K562 (cell line): ENCODE measurements around the gene DDRGK1. TPM values are rescaled to one million over a fixed set of nuclear protein-coding genes. Genes with fewer than 3 reads are reported as not detected.

ENCODE experiments used
- ATAC-seq: fragments of 200-7000 bp; cut with Tn5 transposase; 3 replicates; pipeline ENCODE4 v1.9.1; 2020; ENCODE audit warnings: moderate library complexity
- BruUV-seq: library from RNA; stranded (reverse); fragments of 400-500 nt; replicated peaks from 2 replicates; lab custom pipeline; 2021; lab: Mats Ljungman, UMichigan
- CTCF ChIA-PET: fragments of 300-600 bp; formaldehyde crosslinking; extraction: SDS; loops from one replicate; lab custom pipeline; 2021; ENCODE audit warnings: low intra/inter-chr PET ratio; lab: Yijun Ruan, JAX
- POLR2A ChIA-PET: fragments of 300-600, 350-650 bp; sonication (Branson Sonifier 250); formaldehyde crosslinking; extraction: SDS; loops from one replicate; lab custom pipeline; 2021; ENCODE audit warnings: antibody characterized with exemption, inconsistent platforms; lab: Yijun Ruan, JAX
- DNase-seq, 4 experiments: peaks; one replicate each; pipeline versions ENCODE4 v3.0.0 to v3.0.0-alpha.2; 2011 to 2018; ENCODE audit warnings: low spot score in 3 of 4, mixed read lengths in 3 of 4; ENCODE audit errors: extremely low read depth in 1 of 4
- FAIRE-seq: peaks from 2 replicates; lab custom pipeline; 2011; peaks lifted over from hg19 to GRCh38; lab: Jason Lieb, UNC
- H2AFZ ChIP-seq: 2 replicates; pipeline ENCODE4 v1.6.0; 2011; ENCODE audit warnings: low read depth, low read length, control low read depth, inconsistent platforms
- H3K27ac ChIP-seq: fragments of 200-600 bp; 3 replicates; pipeline ENCODE4 v1.8.0; 2011; ENCODE audit warnings: low read depth, mild to moderate bottlenecking, control low read depth, inconsistent platforms, low read length, moderate library complexity, mixed read lengths; ENCODE audit errors: extremely low read depth
- H3K27me3 ChIP-seq, 2 experiments: fragments of 300-600 bp in 1 of 2; 2 replicates in 1 of 2; 3 replicates in 1 of 2; pipeline versions ENCODE4 v1.6.0 to v1.8.0; 2011; ENCODE audit warnings: inconsistent platforms in 2 of 2, low read length in 2 of 2, mild to moderate bottlenecking in 1 of 2, mixed read lengths in 1 of 2, moderate library complexity in 1 of 2; ENCODE audit not compliant: control insufficient read depth in 2 of 2, insufficient read depth in 2 of 2
- H3K36me3 ChIP-seq: fragments of 300-600 bp; 3 replicates; pipeline ENCODE4 v1.8.0; 2011; ENCODE audit warnings: mild to moderate bottlenecking, low read length, inconsistent platforms; ENCODE audit not compliant: control insufficient read depth, insufficient read depth
- H3K4me1 ChIP-seq, 2 experiments: fragments of 200-600 bp in 1 of 2; replicated peaks in 1 of 2; 2 replicates in 1 of 2; 3 replicates in 1 of 2; pipeline versions ENCODE4 v1.5.1 to v1.8.0; 2011; ENCODE audit warnings: inconsistent platforms in 2 of 2, low read length in 2 of 2, mild to moderate bottlenecking in 1 of 2, mixed read lengths in 1 of 2, moderate library complexity in 1 of 2; ENCODE audit not compliant: control insufficient read depth in 2 of 2, insufficient read depth in 2 of 2
- H3K4me2 ChIP-seq: 2 replicates; pipeline ENCODE4 v1.6.1; 2011; ENCODE audit warnings: low read length, control low read depth, inconsistent platforms, mixed read lengths; ENCODE audit not compliant: insufficient read depth
- H3K4me3 ChIP-seq: fragments of 200-600 bp; sonication (generic), shearing (Covaris generic); 2 replicates; pipeline ENCODE4 v1.5.1; 2016; ENCODE audit warnings: control low read depth, inconsistent platforms
- H3K79me2 ChIP-seq: fragments of 200-600 bp; 3 replicates; pipeline ENCODE4 v1.8.0; 2011; ENCODE audit warnings: low read length, inconsistent platforms; ENCODE audit not compliant: control insufficient read depth, insufficient read depth
- H3K9ac ChIP-seq, 2 experiments: 2 replicates each; pipeline versions ENCODE4 v1.6.0 to v1.6.1; 2011; ENCODE audit warnings: low read depth in 2 of 2, low read length in 2 of 2, control low read depth in 1 of 2, inconsistent platforms in 1 of 2, mild to moderate bottlenecking in 1 of 2, mixed read lengths in 1 of 2; ENCODE audit not compliant: insufficient read depth in 1 of 2
- H3K9me1 ChIP-seq: one replicate; pipeline ENCODE4 v1.6.0; 2011; ENCODE audit warnings: inconsistent platforms, mild to moderate bottlenecking, low read length, moderate library complexity; ENCODE audit not compliant: control insufficient read depth, insufficient read depth
- H3K9me3 ChIP-seq: replicated peaks from 2 replicates; pipeline ENCODE4 v1.5.1; 2011; ENCODE audit warnings: low read depth, low read length, inconsistent platforms; ENCODE audit not compliant: control insufficient read depth, insufficient read depth
- H4K20me1 ChIP-seq: replicated peaks from 2 replicates; pipeline ENCODE4 v1.6.1; 2011; ENCODE audit warnings: low read length, inconsistent platforms, mixed read lengths; ENCODE audit not compliant: control insufficient read depth, insufficient read depth
- CBX5 ChIP-seq: IDR thresholded peaks from 2 replicates; pipeline ENCODE4 v1.6.1; 2014; ENCODE audit warnings: low read depth, borderline replicate concordance
- DNMT1 ChIP-seq: fragments of 450-650 bp; IDR thresholded peaks from 2 replicates; pipeline ENCODE4 v1.6.1; 2016; ENCODE audit warnings: antibody characterized with exemption, mild to moderate bottlenecking
- E2F6 ChIP-seq, 2 experiments: IDR thresholded peaks; 2 replicates each; pipeline ENCODE4 v1.6.1; 2011; ENCODE audit warnings: borderline replicate concordance in 1 of 2, control low read depth in 1 of 2, low read depth in 1 of 2, low read length in 1 of 2, mild to moderate bottlenecking in 1 of 2, mixed read lengths in 1 of 2, moderate library complexity in 1 of 2; ENCODE audit not compliant: insufficient read depth in 1 of 2, insufficient read length in 1 of 2, poor library complexity in 1 of 2, severe bottlenecking in 1 of 2; ENCODE audit errors: extremely low read depth in 1 of 2
- ILK ChIP-seq: fragments of 450-650 bp; IDR thresholded peaks from 2 replicates; pipeline ENCODE4 v1.6.1; 2016; ENCODE audit warnings: missing genetic modification characterization, low read depth, mild to moderate bottlenecking, missing compliant biosample characterization, moderate library complexity, borderline replicate concordance
- NCOA1 ChIP-seq: fragments of 450-650 bp; IDR thresholded peaks from 2 replicates; pipeline ENCODE4 v1.6.1; 2016; ENCODE audit warnings: low read depth
- NEUROD1 ChIP-seq: fragments of 150-350 bp; IDR thresholded peaks from 2 replicates; pipeline ENCODE4 v1.6.1; 2014; ENCODE audit warnings: borderline replicate concordance, low read length, low read depth; ENCODE audit not compliant: partially characterized antibody
- NKRF ChIP-seq: fragments of 450-650 bp; IDR thresholded peaks from 2 replicates; pipeline ENCODE4 v1.6.1; 2016; ENCODE audit warnings: borderline replicate concordance
- RBM39 ChIP-seq: fragments of 200-400 bp; formaldehyde crosslinking; optimal IDR thresholded peaks from 2 replicates; pipeline ENCODE3; 2018; ENCODE audit warnings: low read depth, low read length
- TCF3 ChIP-seq: sonication (generic); formaldehyde crosslinking; IDR thresholded peaks from 2 replicates; pipeline ENCODE4 v1.4.0; 2020; ENCODE audit warnings: mild to moderate bottlenecking, missing genetic modification reagents
- ZNF239 ChIP-seq: fragments of 250-450 bp; sonication (Bioruptor Pico); IDR thresholded peaks from 2 replicates; pipeline ENCODE4 v1.4.0; 2020; ENCODE audit warnings: mild to moderate bottlenecking
- ZNF668 ChIP-seq: fragments of 250-450 bp; sonication (Bioruptor Pico); IDR thresholded peaks from 2 replicates; pipeline ENCODE4 v1.8.0; 2022; ENCODE audit warnings: mild to moderate bottlenecking, inconsistent platforms
- ZSCAN32 ChIP-seq: fragments of 450-650 bp; formaldehyde crosslinking; IDR thresholded peaks from 2 replicates; pipeline ENCODE4 v1.4.0; 2020; ENCODE audit warnings: mild to moderate bottlenecking, moderate library complexity
- WGBS: fragments of 100-300 bp; shearing (Covaris generic); methylation state at CpG from one replicate; pipeline ENCODE4 v1.1.6; 2016; ENCODE audit warnings: low coverage, mixed read lengths; ENCODE audit not compliant: insufficient coverage; ENCODE audit errors: missing lambda C conversion rate; 5-methylcytosine and 5-hydroxymethylcytosine counted together
- in situ Hi-C: fragments of 300-500 bp; cut with MboI; formaldehyde crosslinking; loops from 4 replicates; pipeline ENCODE4 v1.15.0; 2018; ENCODE audit warnings: inconsistent platforms, mixed read lengths
- intact Hi-C: fragments of 100-400 bp; cut with micrococcal nuclease; formaldehyde crosslinking; loops from 2 replicates; pipeline ENCODE4 v1.14.2; 2022
- polyA plus RNA-seq, 8 experiments: library from polyadenylated mRNA; depleted of rRNA in 4 of 8; stranded (reverse) in 5 of 8; unstranded in 3 of 8; fragments of >200 nt; fragmentation: Nextera tagmentation in 2 of 8; fragmentation: Illumina TruSeq in 1 of 8; extraction: Ambion mirVana in 2 of 8; extraction: Trizol in 1 of 8; gene quantifications; 2 replicates each; pipeline versions ENCODE4 v1.2.1 to v1.2.3, GENCODE V29; 2011 to 2014; ENCODE audit warnings: inconsistent platforms in 1 of 8, missing spikeins in 1 of 8
- total RNA-seq, 7 experiments: library from RNA; depleted of rRNA in 6 of 7; stranded (reverse); fragments of >200 nt in 6 of 7; fragmentation: Illumina TruSeq in 2 of 7; extraction: Trizol in 2 of 7; gene quantifications; 2 replicates each; pipeline versions ENCODE4 v1.2.1 to v1.2.3, GENCODE V29; 2011 to 2021; ENCODE audit warnings: low replicate concordance in 1 of 7
- TF ChIP-seq, protein P1 (sequence below): fragments of 250-450 bp; sonication (Bioruptor Pico); IDR thresholded peaks from 2 replicates; pipeline ENCODE4 v1.5.0; 2021; ENCODE audit warnings: mild to moderate bottlenecking, borderline replicate concordance
- TF ChIP-seq, protein P2 (sequence below): sonication (generic); formaldehyde crosslinking; IDR thresholded peaks from 2 replicates; pipeline ENCODE4 v1.8.0; 2022; ENCODE audit warnings: mild to moderate bottlenecking, missing genetic modification reagents

The DDRGK1 gene
- total and polyA plus RNA-seq, 9 of the 15 experiments (the other 6 are each of a cell fraction or from before 2014, with no cell fraction given) = 2.3 to 54.4 (median 29.1) TPM

GRCh38 chr20:3237011-3237957, 32.8 kb upstream of the DDRGK1 start:
- H2AFZ ChIP-seq = no peak overlapping the region
- TF ChIP-seq, protein P1, sequence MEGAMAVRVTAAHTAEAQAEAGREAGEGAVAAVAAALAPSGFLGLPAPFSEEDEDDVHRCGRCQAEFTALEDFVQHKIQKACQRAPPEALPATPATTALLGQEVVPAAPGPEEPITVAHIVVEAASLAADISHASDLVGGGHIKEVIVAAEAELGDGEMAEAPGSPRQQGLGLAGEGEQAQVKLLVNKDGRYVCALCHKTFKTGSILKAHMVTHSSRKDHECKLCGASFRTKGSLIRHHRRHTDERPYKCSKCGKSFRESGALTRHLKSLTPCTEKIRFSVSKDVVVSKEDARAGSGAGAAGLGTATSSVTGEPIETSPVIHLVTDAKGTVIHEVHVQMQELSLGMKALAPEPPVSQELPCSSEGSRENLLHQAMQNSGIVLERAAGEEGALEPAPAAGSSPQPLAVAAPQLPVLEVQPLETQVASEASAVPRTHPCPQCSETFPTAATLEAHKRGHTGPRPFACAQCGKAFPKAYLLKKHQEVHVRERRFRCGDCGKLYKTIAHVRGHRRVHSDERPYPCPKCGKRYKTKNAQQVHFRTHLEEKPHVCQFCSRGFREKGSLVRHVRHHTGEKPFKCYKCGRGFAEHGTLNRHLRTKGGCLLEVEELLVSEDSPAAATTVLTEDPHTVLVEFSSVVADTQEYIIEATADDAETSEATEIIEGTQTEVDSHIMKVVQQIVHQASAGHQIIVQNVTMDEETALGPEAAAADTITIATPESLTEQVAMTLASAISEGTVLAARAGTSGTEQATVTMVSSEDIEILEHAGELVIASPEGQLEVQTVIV (CRISPR knock-in tag) = no peak
- no peak for TF ChIP-seq ZSCAN32 (CRISPR knock-in tag)
- TF ChIP-seq TCF3 (CRISPR knock-in tag) = no peak
- no peak for TF ChIP-seq DNMT1
- no peak for TF ChIP-seq NCOA1
- TF ChIP-seq NKRF = no peak
- no peak for TF ChIP-seq ILK (tag)
- TF ChIP-seq ZNF239 = no peak
- no peak for TF ChIP-seq NEUROD1
- TF ChIP-seq ZNF668 = no peak
- TF ChIP-seq E2F6 (IDR thresholded peaks at IDR 0.05; ENCODE audit: borderline replicate concordance in 1 of 2, extremely low read depth in 1 of 2, insufficient read depth in 1 of 2, insufficient read length in 1 of 2, low read depth in 1 of 2, low read length in 1 of 2, poor library complexity in 1 of 2, severe bottlenecking in 1 of 2) = no peak
- TF ChIP-seq RBM39 = no peak
- no peak for TF ChIP-seq CBX5
- TF ChIP-seq, protein P2, sequence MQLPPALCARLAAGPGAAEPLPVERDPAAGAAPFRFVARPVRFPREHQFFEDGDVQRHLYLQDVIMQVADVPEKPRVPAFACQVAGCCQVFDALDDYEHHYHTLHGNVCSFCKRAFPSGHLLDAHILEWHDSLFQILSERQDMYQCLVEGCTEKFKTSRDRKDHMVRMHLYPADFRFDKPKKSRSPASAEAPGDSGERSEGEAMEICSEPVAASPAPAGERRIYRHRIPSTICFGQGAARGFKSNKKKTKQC (CRISPR knock-in tag) = no peak

More at GRCh38 chr20:3237011-3237957, 32.8 kb upstream of the DDRGK1 start:
- no TSS peak for BruUV-seq
- Histone ChIP-seq H3K4me2 (no peak overlapping the region), H4K20me1 (no peaks in the 10 kb centered on the region; the same call in 1 of the 2 replicates), H3K9ac (no peak overlapping the region), H3K27me3 (peaks cover 8 to 56% of the 10 kb centered on the region in 2 experiments; a peak in 3 of 5 replicates), H3K9me1 (no peaks in the 10 kb centered on the region), H3K79me2 (no peaks in the 10 kb centered on the region), H3K4me3 (no peak overlapping the region), H3K9me3 (no peaks in the 10 kb centered on the region), H3K27ac (no peak overlapping the region), H3K4me1 (peaks cover 0 to 30% of the 10 kb centered on the region in 2 experiments; a peak in 2 of 5 replicates), H3K36me3 (no peaks in the 10 kb centered on the region)
- no peak for DNase-seq
- in situ Hi-C loops = no loop called here
- intact Hi-C loops = no loop called here
- no peak for FAIRE-seq
- WGBS = 38% methylated on average over 14 of the region's 25 CpGs
- no peak for ATAC-seq
- ChIA-PET CTCF (no interaction called here), POLR2A (interaction anchor here (0.6 to 1.1 kb wide), 5 partner anchors 12 to 217 kb away, joined by 3 to 4 read pairs (median 3); no protein-coding TSS in a partner anchor)
